Naive thymus-derived CD4-positive, alpha-beta T cell (primary cell): ENCODE results near the gene RPGRIP1L. TPM values are rescaled to one million over a fixed set of nuclear protein-coding genes. Genes with fewer than 3 reads are reported as not detected.

Experiments used
- ATAC-seq: fragments of 150-1000 bp; cut with Tn5 transposase; 2 replicates; pipeline ENCODE4 v1.10.0; 2021; ENCODE audit warnings: mild to moderate bottlenecking, moderate library complexity
- CTCF ChIA-PET: fragments of 350-600 bp; sonication (Branson Sonifier 250); formaldehyde crosslinking; loops from one replicate; lab custom pipeline; 2021; ENCODE audit warnings: antibody characterized with exemption; lab: Charles Lee
- POLR2A ChIA-PET: fragments of 350-600 bp; sonication (Branson Sonifier 250); formaldehyde crosslinking; loops from one replicate; lab custom pipeline; 2021; ENCODE audit warnings: antibody characterized with exemption, inconsistent platforms; lab: Charles Lee
- DNase-seq, 9 donors: peaks; one replicate each; pipeline versions ENCODE4 v3.0.0 to v3.0.0-alpha.2; 2020 to 2022; ENCODE audit warnings: mixed read lengths in 1 of 9
- H3K27ac ChIP-seq: one replicate; pipeline ENCODE4 v1.7.0; 2013; ENCODE audit warnings: mild to moderate bottlenecking, low read depth, low read length, moderate library complexity
- H3K27me3 ChIP-seq, 2 donors: one replicate each; pipeline ENCODE4 v1.7.0; 2013; ENCODE audit warnings: low read length in 2 of 2, mild to moderate bottlenecking in 2 of 2, moderate library complexity in 2 of 2; ENCODE audit not compliant: control insufficient read depth in 2 of 2, insufficient read depth in 2 of 2
- H3K36me3 ChIP-seq, 3 experiments: 1 replicate in 2 of 3; 2 replicates in 1 of 3; pipeline ENCODE4 v1.7.0; 2013; ENCODE audit warnings: low read length in 3 of 3, mild to moderate bottlenecking in 3 of 3, moderate library complexity in 1 of 3; ENCODE audit not compliant: insufficient read depth in 3 of 3, control insufficient read depth in 2 of 3
- H3K4me1 ChIP-seq, 2 donors: one replicate each; pipeline ENCODE4 v1.7.0; 2013; ENCODE audit warnings: low read length in 2 of 2, mild to moderate bottlenecking in 2 of 2, moderate library complexity in 1 of 2; ENCODE audit not compliant: control insufficient read depth in 2 of 2, insufficient read depth in 2 of 2
- H3K4me3 ChIP-seq: 2 replicates; pipeline ENCODE4 v1.7.0; 2013; ENCODE audit warnings: mild to moderate bottlenecking, low read length
- H3K9me3 ChIP-seq, 3 experiments: 1 replicate in 2 of 3; 2 replicates in 1 of 3; pipeline ENCODE4 v1.7.0; 2013; ENCODE audit warnings: low read length in 3 of 3; ENCODE audit not compliant: control insufficient read depth in 2 of 3
- H3K27ac Mint-ChIP-seq, 9 donors: one replicate each; pipeline ENCODE4 v1.8.0; 2020 to 2022; ENCODE audit warnings: mixed read lengths in 9 of 9, mild to moderate bottlenecking in 8 of 9, moderate library complexity in 5 of 9, inconsistent platforms in 2 of 9
- H3K27me3 Mint-ChIP-seq, 5 donors: one replicate each; pipeline ENCODE4 v1.8.0; 2021 to 2022; ENCODE audit warnings: mixed read lengths in 5 of 5, mild to moderate bottlenecking in 1 of 5
- H3K36me3 Mint-ChIP-seq, 5 donors: one replicate each; pipeline ENCODE4 v1.8.0; 2020 to 2022; ENCODE audit warnings: mixed read lengths in 5 of 5, mild to moderate bottlenecking in 3 of 5, inconsistent platforms in 1 of 5
- H3K4me1 Mint-ChIP-seq, 7 donors: one replicate each; pipeline ENCODE4 v1.8.0; 2020 to 2022; ENCODE audit warnings: mixed read lengths in 7 of 7, mild to moderate bottlenecking in 3 of 7, inconsistent platforms in 1 of 7
- H3K4me3 Mint-ChIP-seq, 10 donors: one replicate each; pipeline ENCODE4 v1.8.0; 2020 to 2022; ENCODE audit warnings: mild to moderate bottlenecking in 10 of 10, mixed read lengths in 10 of 10, moderate library complexity in 6 of 10, inconsistent platforms in 2 of 10
- H3K9me3 Mint-ChIP-seq, 11 donors: one replicate each; pipeline ENCODE4 v1.8.0; 2020 to 2022; ENCODE audit warnings: mixed read lengths in 11 of 11, mild to moderate bottlenecking in 4 of 11, inconsistent platforms in 1 of 11, moderate library complexity in 1 of 11
- intact Hi-C, 2 donors: fragments of 100-400 bp; cut with micrococcal nuclease; formaldehyde crosslinking; loops; one replicate each; pipeline ENCODE4 v1.15.1; 2023
- polyA plus RNA-seq, 2 donors: library from polyadenylated mRNA; unstranded; fragments of 300-500 nt; fragmentation: Illumina TruSeq; gene quantifications; one replicate each; pipeline ENCODE4 v1.2.3, GENCODE V29; 2021
- total RNA-seq, 6 experiments: library from RNA in 5 of 6; stranded (reverse) in 5 of 6; gene quantifications; 1 replicate in 5 of 6; 2 replicates in 1 of 6; pipeline ENCODE4 v1.2.3 and lab custom pipeline; 2021 to 2026

RPGRIP1L gene
- total and polyA plus RNA-seq, 7 experiments from 2014 or later, result 1.8 to 6.1 (median 3.4) TPM

- Mint-ChIP-seq H3K27ac (no peak overlapping the region), H3K36me3 (peaks cover 0 to 29% (median 9%) of the 10 kb centered on the region in 5 donors), H3K4me3 (no peak overlapping the region), H3K4me1 (peaks cover 12 to 67% (median 49%) of the 10 kb centered on the region in 7 donors), H3K27me3 (no peaks in the 10 kb centered on the region), H3K9me3 (no peaks in the 10 kb centered on the region)
- Histone ChIP-seq H3K27ac (no peak overlapping the region), H3K36me3 (no peaks in the 10 kb centered on the region), H3K4me3 (no peak overlapping the region), H3K9me3 (no peaks in the 10 kb centered on the region), H3K4me1 (no peaks in the 10 kb centered on the region), H3K27me3 (no peaks in the 10 kb centered on the region)
- intact Hi-C loops, result no loop called here
- CTCF ChIA-PET, result no interaction called here
- POLR2A ChIA-PET, result no interaction called here
- ATAC-seq, result no peak
- no peak for DNase-seq
These were observed 10.8 kb upstream of the RPGRIP1L start for GRCh38 chr16:53714205-53715022.

GRCh38 chr16:53713403-53714204, 9.9 kb upstream of the RPGRIP1L start:
- ChIA-PET CTCF (no interaction called here), POLR2A (no interaction called here)
- ATAC-seq (no peak), DNase-seq (no peak)
- Histone ChIP-seq H3K27ac (no peak overlapping the region), H3K27me3 (no peaks in the 10 kb centered on the region), H3K4me3 (no peak overlapping the region), H3K36me3 (no peaks in the 10 kb centered on the region), H3K9me3 (no peaks in the 10 kb centered on the region), H3K4me1 (no peaks in the 10 kb centered on the region)
- intact Hi-C loops, result no loop called here
- Mint-ChIP-seq H3K4me1 (peaks cover 12 to 66% (median 53%) of the 10 kb centered on the region in 7 donors), H3K36me3 (peaks cover 0 to 24% (median 9%) of the 10 kb centered on the region in 5 donors), H3K9me3 (no peaks in the 10 kb centered on the region), H3K27ac (no peak overlapping the region), H3K4me3 (no peak overlapping the region), H3K27me3 (no peaks in the 10 kb centered on the region)

GRCh38 chr16:53712065-53712464, 8.4 kb upstream of the RPGRIP1L start:
- H3K9me3 Mint-ChIP-seq, result no peaks in the 10 kb centered on the region
- ATAC-seq (no peak), DNase-seq (no peak)
- H3K27me3 Mint-ChIP-seq, result no peaks in the 10 kb centered on the region
- POLR2A ChIA-PET, result no interaction called here
- Histone ChIP-seq H3K4me3 (no peak overlapping the region), H3K27ac (no peak overlapping the region), H3K27me3 (no peaks in the 10 kb centered on the region), H3K4me1 (no peaks in the 10 kb centered on the region), H3K36me3 (no peaks in the 10 kb centered on the region), H3K9me3 (no peaks in the 10 kb centered on the region)
- H3K27ac Mint-ChIP-seq, result no peak overlapping the region
- CTCF ChIA-PET, result no interaction called here
- intact Hi-C loops, result no loop called here
- H3K4me3 Mint-ChIP-seq, result no peak overlapping the region
- peaks cover 0 to 29% (median 10%) of the 10 kb centered on the region in 5 donors for H3K36me3 Mint-ChIP-seq
- peaks cover 17 to 73% (median 60%) of the 10 kb centered on the region in 7 donors for H3K4me1 Mint-ChIP-seq

- H3K9me3 ChIP-seq, result no peaks in the 10 kb centered on the region
- no peaks in the 10 kb centered on the region for H3K27me3 ChIP-seq
- H3K27ac ChIP-seq, result no peak overlapping the region
- POLR2A ChIA-PET, result no interaction called here
- Mint-ChIP-seq H3K27ac (no peak overlapping the region), H3K4me3 (no peak overlapping the region), H3K27me3 (no peaks in the 10 kb centered on the region), H3K36me3 (peaks cover 0 to 36% (median 14%) of the 10 kb centered on the region in 5 donors), H3K9me3 (no peaks in the 10 kb centered on the region), H3K4me1 (peaks cover 19 to 79% (median 65%) of the 10 kb centered on the region in 7 donors)
- ATAC-seq, result no peak
- no peak for DNase-seq
- H3K4me1 ChIP-seq, result no peaks in the 10 kb centered on the region
- no peak overlapping the region for H3K4me3 ChIP-seq
- CTCF ChIA-PET, result no interaction called here
- intact Hi-C loops, result no loop called here
- H3K36me3 ChIP-seq, result no peaks in the 10 kb centered on the region
These were observed 7.7 kb upstream of the RPGRIP1L start for GRCh38 chr16:53711390-53711789.

GRCh38 chr16:53708490-53708889, 4.8 kb upstream of the RPGRIP1L start:
- no peak overlapping the region for H3K27ac Mint-ChIP-seq
- H3K27ac ChIP-seq, result no peak overlapping the region
- peaks cover 0 to 37% (median 17%) of the 10 kb centered on the region in 5 donors for H3K36me3 Mint-ChIP-seq
- H3K4me1 ChIP-seq, result peaks cover 13 to 15% of the 10 kb centered on the region in 2 donors
- no peaks in the 10 kb centered on the region for H3K9me3 Mint-ChIP-seq
- H3K27me3 ChIP-seq, result no peaks in the 10 kb centered on the region
- intact Hi-C loops, result loop anchor here in 1 of 2 donors (2.0 to 10.0 kb wide), 2 partner anchors 158 to 654 kb away; partner anchors contain the start of genes CHD9 and CHD9NB
- ChIA-PET CTCF (no interaction called here), POLR2A (no interaction called here)
- H3K9me3 ChIP-seq, result no peaks in the 10 kb centered on the region
- ATAC-seq (no peak), DNase-seq (no peak)
- no peaks in the 10 kb centered on the region for H3K27me3 Mint-ChIP-seq
- no peak overlapping the region for H3K4me3 ChIP-seq
- H3K36me3 ChIP-seq, result no peaks in the 10 kb centered on the region
- no peak overlapping the region for H3K4me3 Mint-ChIP-seq
- H3K4me1 Mint-ChIP-seq, result peaks cover 28 to 80% (median 62%) of the 10 kb centered on the region in 7 donors

- H3K27me3 Mint-ChIP-seq, result no peaks in the 10 kb centered on the region
- H3K9me3 Mint-ChIP-seq, result no peaks in the 10 kb centered on the region
- H3K27me3 ChIP-seq, result no peaks in the 10 kb centered on the region
- no peak overlapping the region for H3K4me3 ChIP-seq
- CTCF ChIA-PET, result no interaction called here
- peaks cover 22 to 71% (median 57%) of the 10 kb centered on the region in 7 donors for H3K4me1 Mint-ChIP-seq
- H3K36me3 ChIP-seq, result no peaks in the 10 kb centered on the region
- DNase-seq (no peak), ATAC-seq (no peak)
- H3K27ac Mint-ChIP-seq, result no peak overlapping the region
- H3K36me3 Mint-ChIP-seq, result peaks cover 0 to 34% (median 17%) of the 10 kb centered on the region in 5 donors
- H3K4me1 ChIP-seq, result peaks cover 15 to 16% of the 10 kb centered on the region in 2 donors
- intact Hi-C loops, result loop anchor here in 1 of 2 donors (2.0 to 10.0 kb wide), 2 partner anchors 157 to 653 kb away; partner anchors contain the start of genes CHD9 and CHD9NB
- POLR2A ChIA-PET, result no interaction called here
- no peaks in the 10 kb centered on the region for H3K9me3 ChIP-seq
- H3K27ac ChIP-seq, result no peak overlapping the region
- H3K4me3 Mint-ChIP-seq, result no peak overlapping the region
These were observed 4.0 kb upstream of the RPGRIP1L start for GRCh38 chr16:53707671-53708070.
